SK-N-SH (cell line): ENCODE results near the gene ABO. TPM values are rescaled to one million over a fixed set of nuclear protein-coding genes. Genes with fewer than 3 reads are reported as not detected.

Experiments used
- CTCF ChIA-PET: fragments of 300-600, 350-600 bp; formaldehyde crosslinking; extraction: SDS; loops from one replicate; lab custom pipeline; 2021; lab: Yijun Ruan, JAX
- POLR2A ChIA-PET: fragments of 350-600 bp; sonication (Branson Sonifier 250); formaldehyde crosslinking; extraction: SDS; loops from one replicate; lab custom pipeline; 2020; ENCODE audit warnings: antibody characterized with exemption, inconsistent platforms; lab: Yijun Ruan, JAX
- DNase-seq: peaks from one replicate; pipeline ENCODE4 v3.0.0; 2012
- H2AFZ ChIP-seq: fragments of 200-600 bp; sonication (generic); 2 replicates; pipeline ENCODE4 v1.8.1; 2016; ENCODE audit warnings: antibody characterized with exemption, mild to moderate bottlenecking, low read depth
- H3F3A ChIP-seq: fragments of 200-600 bp; sonication (generic); replicated peaks from 2 replicates; pipeline ENCODE3; 2016; ENCODE audit warnings: antibody characterized with exemption, mild to moderate bottlenecking; ENCODE audit not compliant: insufficient read depth
- H3K27ac ChIP-seq, 2 experiments: fragments of 200-500 bp in 1 of 2; fragments of 200-600 bp in 1 of 2; sonication (Bioruptor generic) in 1 of 2; sonication (generic), shearing (Covaris generic) in 1 of 2; 2 replicates each; pipeline versions ENCODE4 v1.5.1 to v1.6.1; 2014 to 2016; ENCODE audit warnings: low read depth in 2 of 2, inconsistent platforms in 1 of 2, low read length in 1 of 2, mild to moderate bottlenecking in 1 of 2, mixed read lengths in 1 of 2
- H3K27me3 ChIP-seq: fragments of 200-600 bp; sonication (generic), shearing (Covaris generic); 2 replicates; pipeline ENCODE4 v1.6.1; 2016; ENCODE audit warnings: mixed run types; ENCODE audit not compliant: insufficient read depth
- H3K36me3 ChIP-seq, 2 experiments: fragments of 200-500 bp in 1 of 2; fragments of 200-600 bp in 1 of 2; sonication (Bioruptor generic) in 1 of 2; sonication (generic) in 1 of 2; replicated peaks in 1 of 2; 2 replicates each; pipeline versions ENCODE3 to v1.5.1; 2014 to 2016; ENCODE audit warnings: low read length in 1 of 2, mild to moderate bottlenecking in 1 of 2; ENCODE audit not compliant: insufficient read depth in 2 of 2, control insufficient read depth in 1 of 2
- H3K4me1 ChIP-seq, 2 experiments: fragments of 200-500 bp in 1 of 2; fragments of 200-600 bp in 1 of 2; sonication (Bioruptor generic) in 1 of 2; sonication (generic), shearing (Covaris generic) in 1 of 2; 2 replicates each; pipeline versions ENCODE4 v1.5.1 to v1.6.1; 2014 to 2016; ENCODE audit warnings: low read depth in 1 of 2, low read length in 1 of 2, mixed run types in 1 of 2; ENCODE audit not compliant: insufficient read depth in 2 of 2, control insufficient read depth in 1 of 2
- H3K4me2 ChIP-seq: fragments of 200-600 bp; sonication (generic), shearing (Covaris generic); 2 replicates; pipeline ENCODE4 v1.6.1; 2017; ENCODE audit warnings: mixed run types
- H3K4me3 ChIP-seq, 2 experiments: fragments of 200-500 bp in 1 of 2; fragments of 200-600 bp in 1 of 2; sonication (Bioruptor generic) in 1 of 2; sonication (generic), shearing (Covaris generic) in 1 of 2; 2 replicates each; pipeline versions ENCODE4 v1.5.1 to v1.8.1; 2014 to 2016; ENCODE audit warnings: low read depth in 2 of 2, inconsistent platforms in 1 of 2, low read length in 1 of 2, mild to moderate bottlenecking in 1 of 2, mixed read lengths in 1 of 2, moderate library complexity in 1 of 2
- H3K79me2 ChIP-seq: fragments of 200-600 bp; sonication (generic); 2 replicates; pipeline ENCODE4 v1.8.1; 2017; ENCODE audit warnings: mild to moderate bottlenecking; ENCODE audit not compliant: insufficient read depth
- H3K9ac ChIP-seq: fragments of 200-600 bp; sonication (generic); 2 replicates; pipeline ENCODE4 v1.6.1; 2017; ENCODE audit warnings: mixed run types
- H3K9me2 ChIP-seq: fragments of 200-600 bp; sonication (generic); 2 replicates; pipeline ENCODE4 v1.6.1; 2017; ENCODE audit warnings: mixed run types
- H3K9me3 ChIP-seq: fragments of 200-600 bp; sonication (generic); 2 replicates; pipeline ENCODE4 v1.6.1; 2017; ENCODE audit warnings: mixed run types, mild to moderate bottlenecking, moderate library complexity
- H4K20me1 ChIP-seq: fragments of 200-600 bp; sonication (generic); 2 replicates; pipeline ENCODE4 v1.6.1; 2017; ENCODE audit warnings: mild to moderate bottlenecking, mixed run types; ENCODE audit not compliant: insufficient read depth
- ELF1 ChIP-seq: IDR thresholded peaks from 2 replicates; pipeline ENCODE4 v1.4.0; 2012
- EP300 ChIP-seq, 2 experiments: IDR thresholded peaks; 2 replicates each; pipeline versions ENCODE4 v1.4.0 to v1.6.1; 2012; ENCODE audit warnings: borderline replicate concordance in 1 of 2, low read depth in 1 of 2, low read length in 1 of 2
- EZH2phosphoT487 ChIP-seq: fragments of 200-600 bp; sonication (generic); IDR thresholded peaks from 2 replicates; pipeline ENCODE4 v1.6.1; 2017; ENCODE audit warnings: low read depth, mixed run types, mild to moderate bottlenecking, antibody characterized with exemption, moderate library complexity, borderline replicate concordance
- GABPA ChIP-seq: IDR thresholded peaks from 2 replicates; pipeline ENCODE4 v1.4.0; 2012; ENCODE audit warnings: low read depth, mild to moderate bottlenecking
- GATA2 ChIP-seq: sonication (generic); formaldehyde crosslinking; IDR thresholded peaks from 2 replicates; pipeline ENCODE4 v1.5.0; 2020; ENCODE audit warnings: mild to moderate bottlenecking, missing genetic modification reagents
- MAX ChIP-seq: IDR thresholded peaks from 2 replicates; pipeline ENCODE4 v1.4.0; 2012; ENCODE audit warnings: low read depth
- MEF2A ChIP-seq: IDR thresholded peaks from 2 replicates; pipeline ENCODE4 v1.4.0; 2012; ENCODE audit warnings: low read depth, borderline replicate concordance
- MXI1 ChIP-seq: IDR thresholded peaks from 2 replicates; pipeline ENCODE4 v1.6.1; 2012; ENCODE audit warnings: mild to moderate bottlenecking, low read depth, low read length, improper control_type of control experiment
- NFIC ChIP-seq: IDR thresholded peaks from 2 replicates; pipeline ENCODE4 v1.4.0; 2012; ENCODE audit warnings: borderline replicate concordance
- POLR2AphosphoS5 ChIP-seq: IDR thresholded peaks from 2 replicates; pipeline ENCODE4 v1.6.1; 2012; ENCODE audit warnings: low read depth, low read length
- RCOR1 ChIP-seq: fragments of 150-350 bp; IDR thresholded peaks from 2 replicates; pipeline ENCODE4 v1.6.1; 2017; ENCODE audit warnings: antibody characterized with exemption, low read length
- REST ChIP-seq: IDR thresholded peaks from 2 replicates; pipeline ENCODE4 v1.6.1; 2012; ENCODE audit warnings: mild to moderate bottlenecking, low read depth, low read length, moderate library complexity
- SIN3A ChIP-seq: IDR thresholded peaks from 2 replicates; pipeline ENCODE4 v1.6.1; 2012; ENCODE audit warnings: low read depth, mild to moderate bottlenecking, low read length, moderate library complexity, borderline replicate concordance
- SMC3 ChIP-seq: IDR thresholded peaks from 2 replicates; pipeline ENCODE4 v1.6.1; 2012; ENCODE audit warnings: low read depth, low read length, improper control_type of control experiment
- TAF1 ChIP-seq: IDR thresholded peaks from 2 replicates; pipeline ENCODE4 v1.6.1; 2012; ENCODE audit warnings: low read depth, mild to moderate bottlenecking, low read length, moderate library complexity, borderline replicate concordance
- USF1 ChIP-seq: IDR thresholded peaks from 2 replicates; pipeline ENCODE4 v1.4.0; 2012; ENCODE audit warnings: low read depth, borderline replicate concordance
- USF2 ChIP-seq: fragments of 150-350 bp; IDR thresholded peaks from 2 replicates; pipeline ENCODE4 v1.6.1; 2017; ENCODE audit warnings: antibody characterized with exemption, low read length, low read depth, borderline replicate concordance
- YY1 ChIP-seq: IDR thresholded peaks from 2 replicates; pipeline ENCODE4 v1.4.0; 2012; ENCODE audit warnings: low read depth, mild to moderate bottlenecking
- ZBTB33 ChIP-seq: IDR thresholded peaks from 2 replicates; pipeline ENCODE4 v1.4.0; 2012; ENCODE audit warnings: low read depth, borderline replicate concordance
- WGBS: methylation state at CpG from one replicate; pipeline ENCODE4 v1.1.6; 2017; ENCODE audit warnings: low lambda C conversion rate; 5-methylcytosine and 5-hydroxymethylcytosine counted together
- polyA plus RNA-seq, 3 experiments: library from polyadenylated mRNA; depleted of rRNA; stranded (reverse); fragments of >200 nt; gene quantifications; 2 replicates each; pipeline ENCODE4 v1.2.3, GENCODE V29; 2012

ABO gene
- polyA plus RNA-seq, 1 of the 3 experiments (the other 2 are of a cell fraction) = not detected

- Histone ChIP-seq H2AFZ (no peak overlapping the region), H3K9me3 (no peaks in the 10 kb centered on the region), H3K4me1 (no peaks in the 10 kb centered on the region), H3F3A (no peaks in the 10 kb centered on the region), H3K27me3 (peaks cover 15% of the 10 kb centered on the region; the same call in 1 of the 2 replicates), H3K36me3 (no peaks in the 10 kb centered on the region), H3K9ac (no peak overlapping the region), H3K27ac (no peak overlapping the region), H3K9me2 (no peaks in the 10 kb centered on the region), H3K79me2 (no peaks in the 10 kb centered on the region), H3K4me3 (no peak overlapping the region), H3K4me2 (no peak overlapping the region), H4K20me1 (no peaks in the 10 kb centered on the region)
- DNase-seq = no peak
- TF ChIP-seq POLR2AphosphoS5 = no peak
- TF ChIP-seq GATA2 = no peak
- TF ChIP-seq ELF1 = no peak
- TF ChIP-seq MAX = no peak
- TF ChIP-seq MEF2A = no peak
- no peak for TF ChIP-seq EP300 (IDR thresholded peaks at IDR 0.05; ENCODE audit: borderline replicate concordance in 1 of 2, low read depth in 1 of 2, low read length in 1 of 2)
- no peak for TF ChIP-seq GABPA
- TF ChIP-seq YY1 = no peak
- no peak for TF ChIP-seq EZH2phosphoT487
- no peak for TF ChIP-seq NFIC
- TF ChIP-seq TAF1 = no peak
- no peak for TF ChIP-seq USF1
- no peak for TF ChIP-seq ZBTB33
- no peak for TF ChIP-seq RCOR1
- TF ChIP-seq SMC3 = no peak
- TF ChIP-seq MXI1 = no peak
- no peak for TF ChIP-seq SIN3A
- no peak for TF ChIP-seq USF2
- TF ChIP-seq REST = no peak
- 64% methylated on average over 11 of the region's 26 CpGs for WGBS
- ChIA-PET CTCF (no interaction called here), POLR2A (no interaction called here)
Measured at GRCh38 chr9:133303266-133304157, 28.5 kb upstream of the ABO start.
